ENCODE measurements around the gene COPZ2. TPM values are rescaled to one million over a fixed set of nuclear protein-coding genes. Genes with fewer than 3 reads are reported as not detected.

COPZ2 gene, protein sequence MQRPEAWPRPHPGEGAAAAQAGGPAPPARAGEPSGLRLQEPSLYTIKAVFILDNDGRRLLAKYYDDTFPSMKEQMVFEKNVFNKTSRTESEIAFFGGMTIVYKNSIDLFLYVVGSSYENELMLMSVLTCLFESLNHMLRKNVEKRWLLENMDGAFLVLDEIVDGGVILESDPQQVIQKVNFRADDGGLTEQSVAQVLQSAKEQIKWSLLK
- total RNA-seq = 9.1 and 11.0 TPM in 2 replicates

DNA sequence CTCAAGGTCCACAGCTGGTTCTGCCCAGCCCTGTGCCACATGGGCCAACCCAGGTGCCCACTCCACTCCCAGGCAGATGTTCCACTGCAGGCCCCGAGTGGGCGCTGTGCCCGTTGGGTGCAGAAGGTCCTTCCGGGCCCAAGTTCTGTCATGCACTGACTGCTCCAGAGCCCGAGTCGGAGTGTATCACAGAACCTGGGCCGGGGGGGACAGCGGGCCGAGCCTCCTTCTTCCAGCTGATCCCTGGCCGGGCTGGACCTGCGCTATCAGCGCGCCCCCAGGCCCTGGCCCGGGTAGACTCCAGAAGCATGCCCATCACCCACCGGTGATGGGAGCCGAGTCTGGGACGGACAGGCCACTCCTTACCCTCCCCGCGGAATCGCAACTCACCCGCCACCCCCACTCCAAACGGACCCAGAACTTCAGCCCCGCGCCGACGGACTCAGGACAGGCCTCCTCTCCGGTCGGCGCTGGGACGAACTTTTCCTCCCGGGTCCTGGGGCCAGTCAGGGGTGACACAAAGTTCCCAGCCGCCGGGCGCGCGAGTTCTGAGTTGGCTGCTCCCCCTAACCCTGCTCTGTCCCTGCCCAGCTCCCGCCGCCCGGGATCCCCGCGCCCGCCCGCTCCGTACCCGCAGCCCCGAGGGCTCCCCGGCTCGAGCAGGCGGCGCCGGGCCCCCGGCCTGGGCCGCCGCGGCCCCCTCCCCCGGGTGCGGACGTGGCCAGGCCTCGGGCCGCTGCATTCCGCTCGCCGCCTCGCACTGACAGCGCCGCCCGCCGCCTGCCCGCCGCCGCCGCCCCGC lies at the start of gene COPZ2:
COPZ2 (minus strand) TSS at position 762 of the 802 bp plus-strand sequence; CDS start at position 742, 20 bp downstream.

DNA sequence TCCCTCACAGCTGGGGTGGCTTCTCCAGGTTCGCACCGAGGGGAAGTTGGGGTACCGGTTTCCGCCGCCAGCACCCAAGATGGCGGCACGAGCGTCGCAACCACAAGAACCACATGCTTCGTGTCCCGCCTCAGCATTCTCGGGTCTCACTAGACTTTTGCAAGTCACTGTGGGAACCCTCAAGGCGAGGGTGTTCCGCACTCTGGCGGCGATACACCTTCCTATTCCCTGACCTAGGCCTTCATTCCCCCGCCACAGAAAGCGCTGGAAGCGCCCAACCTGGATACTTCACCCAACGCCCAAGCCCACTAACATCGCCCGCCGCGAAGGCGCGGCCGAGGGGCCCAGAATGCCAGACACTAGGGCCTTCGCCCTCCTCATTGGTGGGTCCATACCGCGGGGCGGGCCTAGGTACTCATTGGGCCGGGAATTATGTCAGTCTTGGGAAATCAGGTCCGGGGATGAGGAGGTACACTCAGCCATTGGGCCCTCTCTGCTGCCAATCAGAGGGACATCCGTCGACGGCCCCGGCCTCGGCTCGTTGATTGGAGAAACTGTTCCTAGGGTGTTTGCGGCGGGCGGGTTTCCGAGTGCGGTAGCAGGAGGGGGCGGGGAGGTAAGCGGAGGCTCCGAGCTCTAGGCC lies 10.3 kb upstream of the COPZ2 start, which contains the start of gene NFE2L1:
NFE2L1 (plus strand) TSS at position 619 of the 643 bp plus-strand sequence. CDS start 2,760 bp downstream, outside the sequence.

Other genes with a start within 250 kb of the COPZ2 start
- 5.7 and 11.5 TPM in 2 replicates for gene OSBPL7, start 216.0 kb downstream of the COPZ2 start, total RNA-seq
- 12.5 and 12.8 TPM in 2 replicates for gene MRPL10, start 206.3 kb downstream of the COPZ2 start, total RNA-seq
- 0.16 TPM in 1 of 2 replicates, not detected in the other for gene LRRC46, start 206.1 kb downstream of the COPZ2 start, total RNA-seq
- 33.5 and 44.7 TPM in 2 replicates for gene SCRN2, start 196.5 kb downstream of the COPZ2 start, total RNA-seq
- gene SP6, start 186.6 kb downstream of the COPZ2 start, total RNA-seq = 0.49 and 5.1 TPM in 2 replicates
- gene SP2, start 141.6 kb downstream of the COPZ2 start, total RNA-seq = 0.65 and 2.3 TPM in 2 replicates
- gene PNPO, start 96.2 kb downstream of the COPZ2 start, total RNA-seq = 14.4 and 19.7 TPM in 2 replicates
- not detected in 2 replicates for gene PRR15L, start 79.9 kb downstream of the COPZ2 start, total RNA-seq
- 54.6 and 76.5 TPM in 2 replicates for gene CDK5RAP3, start 66.7 kb downstream of the COPZ2 start, total RNA-seq
- 71.2 and 374 TPM in 2 replicates for gene NFE2L1, start 10.6 kb upstream of the COPZ2 start, total RNA-seq
- gene CBX1, start 63.7 kb upstream of the COPZ2 start, total RNA-seq = 33.8 and 58.0 TPM in 2 replicates
- 10.8 and 19.4 TPM in 2 replicates for gene SNX11, start 70.0 kb upstream of the COPZ2 start, total RNA-seq

Data from bladder microvascular endothelial cell (primary cell).